ENCODE results near the gene SCN2A. TPM values are rescaled to one million over a fixed set of nuclear protein-coding genes. Genes with fewer than 3 reads are reported as not detected.

The SCN2A gene
- total and polyA plus RNA-seq, 2 of the 4 experiments (the other 2 are of a cell fraction), result 0.24 to 0.54 TPM

DNA sequence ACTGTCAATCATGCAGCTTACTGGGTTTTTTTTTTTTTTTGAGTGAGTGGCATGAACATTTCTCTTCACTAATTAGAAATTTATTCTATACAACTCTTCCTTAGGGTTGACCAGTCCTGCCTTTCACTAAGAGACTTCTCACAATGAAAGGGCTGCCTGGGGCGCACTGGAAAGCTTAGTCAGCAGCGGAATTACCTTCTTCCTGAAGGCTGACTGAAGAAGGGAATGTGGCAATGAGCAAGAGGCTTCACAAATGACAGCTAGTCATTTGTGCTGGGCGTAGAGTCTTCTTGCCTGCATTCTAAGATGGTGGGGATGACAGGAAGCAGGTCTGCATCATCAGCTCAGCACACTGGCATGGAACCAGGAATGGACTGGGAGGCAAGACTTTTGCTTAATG is 19.7 kb upstream of the SCN2A start:
- Histone ChIP-seq H3K4ac (ENCODE audit: low read depth, low read length) (no peak overlapping the region), H3K9ac (ENCODE audit: low read depth, low read length) (no peak overlapping the region), H2AK9ac (replicated peaks; ENCODE audit: low read depth, low read length, poor library complexity) (no peak overlapping the region), H3K9me1 (ENCODE audit: insufficient read depth, low read length) (no peaks in the 10 kb centered on the region), H3K18ac (ENCODE audit: low read depth, low read length) (no peak overlapping the region), H3K4me2 (ENCODE audit: low read depth, low read length) (no peak overlapping the region), H3K4me3 (ENCODE audit: insufficient read depth, low read depth, low read length) (no peak overlapping the region), H3K14ac (replicated peaks; ENCODE audit: low read depth, low read length) (no peak overlapping the region), H4K91ac (ENCODE audit: insufficient read depth, low read depth, low read length) (no peak overlapping the region), H3K36me3 (ENCODE audit: control insufficient read depth, insufficient read depth, low read length) (no peaks in the 10 kb centered on the region), H3K23ac (ENCODE audit: low read depth, low read length) (no peak overlapping the region), H3K79me1 (ENCODE audit: low read depth in 1 of 2, low read length in 2 of 2) (no peaks in the 10 kb centered on the region), H3K56ac (ENCODE audit: extremely low read depth, insufficient read depth, low read length) (no peak overlapping the region), H4K20me1 (ENCODE audit: insufficient read depth, low read length) (no peaks in the 10 kb centered on the region), H4K8ac (ENCODE audit: low read depth in 2 of 2, low read length in 2 of 2) (no peak overlapping the region), H2BK15ac (ENCODE audit: low read depth, low read length) (no peak overlapping the region), H3K9me3 (ENCODE audit: control insufficient read depth, insufficient read depth, low read length) (no peaks in the 10 kb centered on the region), H2AFZ (replicated peaks; ENCODE audit: low read length, poor library complexity) (peak overlapping the region; percentile 23), H2BK5ac (ENCODE audit: low read depth, low read length, poor library complexity, severe bottlenecking) (no peak overlapping the region), H2BK20ac (ENCODE audit: low read depth, low read length) (no peak overlapping the region), H2BK120ac (ENCODE audit: low read depth, low read length) (no peak overlapping the region), H3K27me3 (ENCODE audit: control insufficient read depth, insufficient read depth, low read length) (no peaks in the 10 kb centered on the region), H2AK5ac (ENCODE audit: low read depth, low read length) (no peak overlapping the region), H3K4me1 (ENCODE audit: control insufficient read depth, insufficient read depth, low read length) (no peaks in the 10 kb centered on the region), H3K27ac (ENCODE audit: insufficient read depth, low read length) (no peak overlapping the region), H4K5ac (ENCODE audit: low read depth, low read length) (no peak overlapping the region)
- CTCF ChIA-PET, result interaction anchor here (0.6 to 1.8 kb wide), 2 partner anchors 16 to 880 kb away, joined by 4 to 8 read pairs; partner anchors contain the start of gene SCN3A
- intact Hi-C loops (cut with micrococcal nuclease), result no loop called here
- TF ChIP-seq FOS (IDR thresholded peaks at IDR 0.05; ENCODE audit: low read depth, low read length) (no peak), MAZ (IDR thresholded peaks at IDR 0.05; ENCODE audit: borderline replicate concordance, low read depth, low read length) (no peak), MAFK (IDR thresholded peaks at IDR 0.05; ENCODE audit: low read depth, low read length) (no peak)
- TF ChIP-seq, protein P1, sequence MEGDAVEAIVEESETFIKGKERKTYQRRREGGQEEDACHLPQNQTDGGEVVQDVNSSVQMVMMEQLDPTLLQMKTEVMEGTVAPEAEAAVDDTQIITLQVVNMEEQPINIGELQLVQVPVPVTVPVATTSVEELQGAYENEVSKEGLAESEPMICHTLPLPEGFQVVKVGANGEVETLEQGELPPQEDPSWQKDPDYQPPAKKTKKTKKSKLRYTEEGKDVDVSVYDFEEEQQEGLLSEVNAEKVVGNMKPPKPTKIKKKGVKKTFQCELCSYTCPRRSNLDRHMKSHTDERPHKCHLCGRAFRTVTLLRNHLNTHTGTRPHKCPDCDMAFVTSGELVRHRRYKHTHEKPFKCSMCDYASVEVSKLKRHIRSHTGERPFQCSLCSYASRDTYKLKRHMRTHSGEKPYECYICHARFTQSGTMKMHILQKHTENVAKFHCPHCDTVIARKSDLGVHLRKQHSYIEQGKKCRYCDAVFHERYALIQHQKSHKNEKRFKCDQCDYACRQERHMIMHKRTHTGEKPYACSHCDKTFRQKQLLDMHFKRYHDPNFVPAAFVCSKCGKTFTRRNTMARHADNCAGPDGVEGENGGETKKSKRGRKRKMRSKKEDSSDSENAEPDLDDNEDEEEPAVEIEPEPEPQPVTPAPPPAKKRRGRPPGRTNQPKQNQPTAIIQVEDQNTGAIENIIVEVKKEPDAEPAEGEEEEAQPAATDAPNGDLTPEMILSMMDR (conservative IDR thresholded peaks at IDR 0.05; ENCODE audit: low read depth, low read length), result no peak
- POLR2A ChIA-PET (ENCODE audit: unreplicated experiment), result no interaction called here
- in situ Hi-C loops (cut with MboI; ENCODE audit: low sequenced_read_pairs), result no loop called here
- no peak for DNase-seq
- BruUV-seq (replicated peaks), result no TSS peak
- dilution Hi-C loops (cut with HindIII; ENCODE audit: low sequenced_read_pairs, unreplicated experiment), result no loop called here
- ATAC-seq (ENCODE audit: low read depth), result no peak
- WGBS, 2 experiments (ENCODE audit: extremely low coverage in 2 of 2, insufficient read length in 1 of 2), result no CpG with 5 or more reads among the region's 3 CpGs
